Bronchial epithelial cell (primary cell): ENCODE measurements around the gene ARHGEF25. TPM values are rescaled to one million over a fixed set of nuclear protein-coding genes. Genes with fewer than 3 reads are reported as not detected.
A peak's percentile ranks its signal among the peaks of the same experiment; 100 is the strongest.
"Not testable (repeated sequence)": the region's sequence is repeated elsewhere in the genome, so short reads cannot be mapped to it uniquely, and the experiment has no call there.

Experiments
- DNase-seq: peaks from one replicate; pipeline ENCODE4 v3.0.0-alpha.2; 2010; ENCODE audit warnings: low read depth
- FAIRE-seq: peaks from 2 replicates; lab custom pipeline; 2011; peaks lifted over from hg19 to GRCh38; lab: Jason Lieb, UNC
- H3K27me3 ChIP-seq: 2 replicates; pipeline ENCODE4 v1.5.1; 2011; ENCODE audit warnings: low read length; ENCODE audit not compliant: control insufficient read depth, insufficient read depth
- H3K36me3 ChIP-seq: 2 replicates; pipeline ENCODE4 v1.5.1; 2011; ENCODE audit warnings: low read length; ENCODE audit not compliant: control insufficient read depth, insufficient read depth
- H3K4me3 ChIP-seq: 2 replicates; pipeline ENCODE4 v1.5.1; 2011; ENCODE audit warnings: mild to moderate bottlenecking, low read depth, low read length, control low read depth
- total RNA-seq: library from RNA; depleted of rRNA; stranded (reverse); fragments of >200 nt; gene quantifications from 2 replicates; pipeline ENCODE4 v1.2.1, GENCODE V29; 2014
- TF ChIP-seq, protein P1 (sequence below): IDR thresholded peaks from 2 replicates; pipeline ENCODE4 v1.5.1; 2011; ENCODE audit warnings: mild to moderate bottlenecking, moderate library complexity, low read length, control low read depth, inconsistent platforms; ENCODE audit not compliant: insufficient read depth, severe bottlenecking

Gene ARHGEF25
- total RNA-seq, 1 donor from 2014 or later, result 0.53 TPM

- FAIRE-seq (no peak), DNase-seq (no peak)
- Histone ChIP-seq H3K27me3 (no peaks in the 10 kb centered on the region), H3K4me3 (no peak overlapping the region), H3K36me3 (no peaks in the 10 kb centered on the region)
- TF ChIP-seq, protein P1, sequence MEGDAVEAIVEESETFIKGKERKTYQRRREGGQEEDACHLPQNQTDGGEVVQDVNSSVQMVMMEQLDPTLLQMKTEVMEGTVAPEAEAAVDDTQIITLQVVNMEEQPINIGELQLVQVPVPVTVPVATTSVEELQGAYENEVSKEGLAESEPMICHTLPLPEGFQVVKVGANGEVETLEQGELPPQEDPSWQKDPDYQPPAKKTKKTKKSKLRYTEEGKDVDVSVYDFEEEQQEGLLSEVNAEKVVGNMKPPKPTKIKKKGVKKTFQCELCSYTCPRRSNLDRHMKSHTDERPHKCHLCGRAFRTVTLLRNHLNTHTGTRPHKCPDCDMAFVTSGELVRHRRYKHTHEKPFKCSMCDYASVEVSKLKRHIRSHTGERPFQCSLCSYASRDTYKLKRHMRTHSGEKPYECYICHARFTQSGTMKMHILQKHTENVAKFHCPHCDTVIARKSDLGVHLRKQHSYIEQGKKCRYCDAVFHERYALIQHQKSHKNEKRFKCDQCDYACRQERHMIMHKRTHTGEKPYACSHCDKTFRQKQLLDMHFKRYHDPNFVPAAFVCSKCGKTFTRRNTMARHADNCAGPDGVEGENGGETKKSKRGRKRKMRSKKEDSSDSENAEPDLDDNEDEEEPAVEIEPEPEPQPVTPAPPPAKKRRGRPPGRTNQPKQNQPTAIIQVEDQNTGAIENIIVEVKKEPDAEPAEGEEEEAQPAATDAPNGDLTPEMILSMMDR, result no peak
These were observed 44.5 kb downstream of the ARHGEF25 start for GRCh38 chr12:57655541-57656240.

- not testable (repeated sequence) for H3K4me3 ChIP-seq, FAIRE-seq, H3K27me3 ChIP-seq, DNase-seq, H3K36me3 ChIP-seq
These were observed 45.2 kb downstream of the ARHGEF25 start for GRCh38 chr12:57656408-57656807.

GRCh38 chr12:57657744-57658143, 46.5 kb downstream of the ARHGEF25 start:
- Histone ChIP-seq H3K4me3 (no peak overlapping the region), H3K27me3 (no peaks in the 10 kb centered on the region), H3K36me3 (no peaks in the 10 kb centered on the region)
- FAIRE-seq (peak; percentile 23), DNase-seq (peak; percentile 67)
- TF ChIP-seq, protein P1, result no peak

DNA sequence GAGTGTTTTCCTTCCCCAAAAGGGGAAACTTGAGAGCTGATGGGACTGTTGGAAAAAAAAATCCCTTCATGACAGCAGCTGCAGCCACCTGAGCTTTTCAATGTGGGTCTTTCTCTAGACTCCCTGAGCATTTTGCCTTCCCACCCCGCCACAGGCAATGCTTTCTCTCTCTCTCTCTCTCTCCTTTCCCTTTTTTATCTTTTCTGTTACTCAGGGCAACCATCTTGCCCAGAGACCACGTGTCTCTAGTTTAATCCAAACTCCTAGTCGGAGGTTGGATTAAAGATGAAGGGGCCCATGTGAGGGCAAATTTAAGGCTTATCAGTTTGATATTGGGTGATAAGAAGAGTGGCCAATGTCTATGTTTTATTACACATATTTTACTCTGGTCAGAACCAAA, 47.7 kb downstream of the ARHGEF25 start:
- H3K36me3 ChIP-seq, result no peaks in the 10 kb centered on the region
- H3K27me3 ChIP-seq, result no peaks in the 10 kb centered on the region
- TF ChIP-seq, protein P1, result no peak
- FAIRE-seq, result no peak
- H3K4me3 ChIP-seq, result no peak overlapping the region
- no peak for DNase-seq

- FAIRE-seq (no peak), DNase-seq (no peak)
- Histone ChIP-seq H3K4me3 (no peak overlapping the region), H3K36me3 (no peaks in the 10 kb centered on the region), H3K27me3 (no peaks in the 10 kb centered on the region)
- TF ChIP-seq, protein P1, result no peak
These were observed 50.1 kb downstream of the ARHGEF25 start for GRCh38 chr12:57661376-57661775.

DNA sequence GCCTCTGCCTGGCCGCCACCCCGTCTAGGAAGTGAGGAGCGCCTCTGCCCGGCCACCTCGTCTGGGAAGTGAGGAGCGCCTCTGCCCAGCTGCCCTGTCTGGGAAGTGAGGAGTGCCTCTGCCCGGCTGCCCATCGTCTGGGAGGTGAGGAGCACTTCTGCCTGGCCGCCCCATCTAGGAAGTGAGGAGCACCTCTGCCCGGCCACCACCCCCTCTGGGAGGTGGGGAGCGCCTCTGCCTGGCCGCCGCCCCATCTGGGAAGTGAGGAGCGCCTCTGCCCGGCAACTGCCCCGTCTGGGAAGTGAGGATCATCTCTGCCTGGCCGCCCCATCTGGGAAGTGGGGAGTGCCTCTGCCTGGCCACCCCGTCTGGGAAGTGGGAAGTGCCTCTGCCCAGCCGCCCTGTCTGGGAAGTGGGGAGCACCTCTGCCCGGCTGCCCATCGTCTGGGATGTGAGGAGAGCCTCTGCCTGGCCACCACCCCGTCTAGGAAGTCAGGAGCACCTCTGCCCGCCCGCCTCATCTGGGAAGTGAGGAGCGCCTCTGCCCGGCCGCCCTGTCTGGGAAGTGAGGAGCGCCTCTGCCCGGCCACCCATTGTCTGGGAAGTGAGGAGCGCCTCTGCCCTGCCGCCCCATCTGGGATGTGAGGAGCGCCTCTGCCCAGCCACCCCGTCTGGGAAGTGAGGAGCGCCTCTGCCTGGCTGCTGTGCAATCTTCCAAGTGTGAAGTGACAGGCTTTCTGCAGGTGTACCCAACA, 54.0 kb downstream of the ARHGEF25 start:
- not testable (repeated sequence) for DNase-seq, FAIRE-seq

More for the DNA sequence above, 54.0 kb downstream of the ARHGEF25 start:
- not testable (repeated sequence) for H3K27me3 ChIP-seq, H3K4me3 ChIP-seq, H3K36me3 ChIP-seq

Other genes with a start within 250 kb of the ARHGEF25 start
- 5.5 and 6.4 TPM in 2 replicates for gene R3HDM2, start 180.4 kb upstream of the ARHGEF25 start, total RNA-seq
- gene INHBC, start 176.7 kb upstream of the ARHGEF25 start, total RNA-seq, result not detected in 2 replicates
- gene INHBE, start 156.1 kb upstream of the ARHGEF25 start, total RNA-seq, result 0.26 and 1.3 TPM in 2 replicates
- gene GLI1, start 151.7 kb upstream of the ARHGEF25 start, total RNA-seq, result under 0.01 and 0.26 TPM in 2 replicates
- not detected in 2 replicates for gene ARHGAP9, start 131.6 kb upstream of the ARHGEF25 start, total RNA-seq
- 374 and 477 TPM in 2 replicates for gene MARS1, start 123.4 kb upstream of the ARHGEF25 start, total RNA-seq
- gene DDIT3, start 90.9 kb upstream of the ARHGEF25 start, total RNA-seq, result 213 and 231 TPM in 2 replicates
- gene MBD6, start 88.6 kb upstream of the ARHGEF25 start, total RNA-seq, result 5.0 and 5.1 TPM in 2 replicates
- 65.8 and 87.9 TPM in 2 replicates for gene DCTN2, start 64.2 kb upstream of the ARHGEF25 start, total RNA-seq
- gene KIF5A, start 61.4 kb upstream of the ARHGEF25 start, total RNA-seq, result under 0.01 and 0.26 TPM in 2 replicates
- gene PIP4K2C, start 20.2 kb upstream of the ARHGEF25 start, total RNA-seq, result 38.4 and 46.3 TPM in 2 replicates
- gene DTX3, start 6.6 kb upstream of the ARHGEF25 start, total RNA-seq, result 1.5 and 3.7 TPM in 2 replicates
- gene B4GALNT1, start 21.8 kb downstream of the ARHGEF25 start, total RNA-seq, result 0.13 TPM in 1 of 2 replicates, not detected in the other
- 182 and 405 TPM in 2 replicates for gene OS9, start 82.7 kb downstream of the ARHGEF25 start, total RNA-seq
- gene AGAP2, start 127.3 kb downstream of the ARHGEF25 start, total RNA-seq, result under 0.01 TPM in 2 replicates
- gene TSPAN31, start 133.6 kb downstream of the ARHGEF25 start, total RNA-seq, result 100 and 109 TPM in 2 replicates
- 61.3 and 113 TPM in 2 replicates for gene CDK4, start 140.9 kb downstream of the ARHGEF25 start, total RNA-seq
- 6.3 and 8.1 TPM in 2 replicates for gene MARCHF9, start 143.7 kb downstream of the ARHGEF25 start, total RNA-seq
- gene CYP27B1, start 155.6 kb downstream of the ARHGEF25 start, total RNA-seq, result 0.77 and 3.9 TPM in 2 replicates
- 2.8 and 5.8 TPM in 2 replicates for gene METTL1, start 160.7 kb downstream of the ARHGEF25 start, total RNA-seq
- gene EEF1AKMT3, start 161.2 kb downstream of the ARHGEF25 start, total RNA-seq, result 4.5 and 7.1 TPM in 2 replicates
- gene TSFM, start 171.4 kb downstream of the ARHGEF25 start, total RNA-seq, result 15.7 and 17.9 TPM in 2 replicates
- gene AVIL, start 207.3 kb downstream of the ARHGEF25 start, total RNA-seq, result 0.79 and 1.9 TPM in 2 replicates
- 29.3 and 36.3 TPM in 2 replicates for gene CTDSP2, start 235.3 kb downstream of the ARHGEF25 start, total RNA-seq